Liver (tissue), 2 donors: ENCODE results near the gene TSPAN32.

Experiments
- ATF3 ChIP-seq: IDR thresholded peaks from 2 replicates; pipeline ENCODE4 v1.6.1; 2016; ENCODE audit warnings: antibody characterized with exemption
- RXRA ChIP-seq, 2 donors: IDR thresholded peaks; 2 replicates each; pipeline ENCODE4 v1.6.1; 2017 to 2018; ENCODE audit warnings: antibody characterized with exemption in 2 of 2, mild to moderate bottlenecking in 1 of 2
- donor health status: healthy.

DNA sequence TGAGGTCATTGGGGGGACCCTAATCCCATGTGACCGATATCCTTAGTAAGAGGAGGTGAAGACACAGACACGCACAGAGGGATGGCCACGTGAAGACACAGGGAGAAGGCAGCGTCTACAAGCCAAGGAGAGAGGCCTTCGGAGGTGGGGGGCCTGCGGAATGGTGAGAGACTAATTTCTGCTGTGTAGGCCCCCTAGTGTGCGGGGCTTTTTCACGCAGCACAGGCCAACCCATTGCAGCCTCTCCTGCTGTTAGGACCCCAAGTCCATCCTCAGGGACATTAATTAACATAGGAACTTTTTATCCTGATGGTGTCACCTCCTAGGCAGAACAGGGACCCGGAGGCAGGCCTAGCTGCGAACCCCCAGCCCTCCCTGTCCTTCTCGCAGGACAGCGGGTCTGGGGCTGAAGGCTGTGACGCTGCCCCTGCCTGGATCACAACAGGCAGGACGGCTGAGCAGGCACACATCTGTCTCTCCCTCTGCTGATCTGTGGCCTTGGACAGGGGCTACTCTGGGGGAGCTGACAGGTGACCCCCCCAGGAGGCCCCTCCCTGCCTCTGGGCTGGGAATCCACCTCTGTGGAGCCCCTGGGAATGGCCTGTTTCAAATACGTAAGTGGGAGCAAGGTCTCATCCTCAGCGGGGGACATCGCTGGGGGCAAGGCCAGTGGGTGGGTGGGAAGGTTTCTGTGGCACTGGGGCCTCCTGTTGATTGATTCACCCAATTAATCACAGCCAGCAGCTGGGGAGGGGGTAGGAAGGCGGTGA is 39.3 kb upstream of the TSPAN32 start:
- TF ChIP-seq RXRA (IDR thresholded peaks at IDR 0.05) (no peak), ATF3 (no peak)
